Neural crest cell (in vitro differentiated cells): ENCODE results near the gene NSG2. TPM values are rescaled to one million over a fixed set of nuclear protein-coding genes. Genes with fewer than 3 reads are reported as not detected.

Experiments
- DNase-seq: peaks from one replicate; pipeline ENCODE4 v3.0.0; 2021; ENCODE audit warnings: low read depth, mixed read lengths, low spot score
- H3K27ac Mint-ChIP-seq: one replicate; pipeline ENCODE4 v1.8.0; 2021; ENCODE audit warnings: mild to moderate bottlenecking, mixed read lengths; ENCODE audit not compliant: unreplicated experiment
- H3K27me3 Mint-ChIP-seq: 2 replicates; pipeline ENCODE4 v1.8.0; 2021; ENCODE audit warnings: low read depth, mild to moderate bottlenecking, mixed read lengths
- H3K36me3 Mint-ChIP-seq: 2 replicates; pipeline ENCODE4 v1.8.0; 2021; ENCODE audit warnings: low read depth, mild to moderate bottlenecking, mixed read lengths
- H3K4me1 Mint-ChIP-seq: 2 replicates; pipeline ENCODE4 v1.8.0; 2021; ENCODE audit warnings: mixed read lengths
- H3K4me3 Mint-ChIP-seq: one replicate; pipeline ENCODE4 v1.8.0; 2021; ENCODE audit warnings: mild to moderate bottlenecking, mixed read lengths
- H3K9me3 Mint-ChIP-seq: 2 replicates; pipeline ENCODE4 v1.8.0; 2021; ENCODE audit warnings: mixed read lengths
- CTCF ChIP-seq: fragments of 200-600 bp; sonication (generic); conservative IDR thresholded peaks from 2 replicates; pipeline ENCODE4 v1.5.0; 2021; ENCODE audit warnings: antibody characterized with exemption, mild to moderate bottlenecking
- total RNA-seq: library from RNA; stranded (reverse); gene quantifications from 2 replicates; pipeline ENCODE4 v1.2.1, GENCODE V29; 2021

Gene NSG2
- total RNA-seq, 1 donor from 2014 or later, result 4.0 TPM

DNA sequence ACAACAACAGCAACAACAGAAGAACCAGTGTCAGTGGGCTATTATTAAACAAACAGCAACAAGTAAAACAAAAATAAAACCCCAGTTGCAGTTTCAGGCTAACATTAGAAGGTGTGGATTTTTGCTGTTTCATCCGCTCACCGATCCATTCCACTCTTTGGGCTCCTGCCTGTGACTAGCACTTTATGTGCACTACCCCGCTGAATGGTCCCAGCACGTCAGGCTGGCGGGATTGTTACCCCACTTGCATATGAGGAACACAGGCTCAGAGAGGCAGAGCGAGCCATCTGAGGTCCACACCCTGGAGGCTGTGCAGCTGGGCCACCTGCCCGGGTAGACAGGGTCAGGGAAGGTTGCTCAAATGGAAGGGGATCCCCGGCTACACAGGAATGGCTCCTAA lies 26.0 kb downstream of the NSG2 start:
- no peak overlapping the region for H3K27ac Mint-ChIP-seq
- no peaks in the 10 kb centered on the region for H3K9me3 Mint-ChIP-seq
- no peak for DNase-seq
- H3K27me3 Mint-ChIP-seq, result peaks cover 13% of the 10 kb centered on the region
- no peaks in the 10 kb centered on the region for H3K36me3 Mint-ChIP-seq
- no peaks in the 10 kb centered on the region for H3K4me1 Mint-ChIP-seq
- TF ChIP-seq CTCF, result no peak
- H3K4me3 Mint-ChIP-seq, result no peak overlapping the region

DNA sequence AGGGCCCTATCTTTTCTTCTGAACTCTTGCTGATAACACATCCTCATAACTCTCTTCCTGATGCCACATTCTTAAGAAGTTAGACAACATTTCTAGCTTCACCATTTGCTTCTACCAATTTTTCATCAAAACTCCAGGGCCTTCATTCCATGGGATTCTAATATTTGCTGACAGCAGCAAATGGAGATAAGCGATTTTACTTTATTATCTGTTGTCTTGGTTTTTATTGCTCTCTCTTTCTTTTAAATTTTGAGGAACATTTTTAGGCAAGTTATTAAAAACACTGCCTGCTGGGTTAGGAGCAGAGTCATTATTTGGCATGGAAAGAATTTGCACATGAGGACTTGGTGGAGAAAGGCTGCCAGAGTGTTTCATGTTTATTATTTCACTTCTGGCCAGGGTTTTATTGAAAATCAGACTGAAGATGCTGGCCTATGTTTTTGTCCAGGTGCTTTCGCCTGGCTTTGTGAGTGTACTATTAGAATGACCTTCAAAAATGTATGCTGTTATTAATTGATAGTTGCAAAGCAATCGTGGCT lies 27.7 kb downstream of the NSG2 start:
- no peaks in the 10 kb centered on the region for H3K4me1 Mint-ChIP-seq
- H3K4me3 Mint-ChIP-seq, result no peak overlapping the region
- H3K9me3 Mint-ChIP-seq, result no peaks in the 10 kb centered on the region
- no peaks in the 10 kb centered on the region for H3K36me3 Mint-ChIP-seq
- H3K27me3 Mint-ChIP-seq, result peaks cover 2% of the 10 kb centered on the region
- TF ChIP-seq CTCF, result no peak
- no peak overlapping the region for H3K27ac Mint-ChIP-seq
- no peak for DNase-seq

- no peak overlapping the region for H3K4me3 Mint-ChIP-seq
- H3K27me3 Mint-ChIP-seq, result no peaks in the 10 kb centered on the region
- H3K36me3 Mint-ChIP-seq, result no peaks in the 10 kb centered on the region
- no peaks in the 10 kb centered on the region for H3K9me3 Mint-ChIP-seq
- no peak for DNase-seq
- no peak for TF ChIP-seq CTCF
- H3K4me1 Mint-ChIP-seq, result no peaks in the 10 kb centered on the region
- no peak overlapping the region for H3K27ac Mint-ChIP-seq
These were observed 28.9 kb downstream of the NSG2 start for GRCh38 chr5:174074369-174074768.

DNA sequence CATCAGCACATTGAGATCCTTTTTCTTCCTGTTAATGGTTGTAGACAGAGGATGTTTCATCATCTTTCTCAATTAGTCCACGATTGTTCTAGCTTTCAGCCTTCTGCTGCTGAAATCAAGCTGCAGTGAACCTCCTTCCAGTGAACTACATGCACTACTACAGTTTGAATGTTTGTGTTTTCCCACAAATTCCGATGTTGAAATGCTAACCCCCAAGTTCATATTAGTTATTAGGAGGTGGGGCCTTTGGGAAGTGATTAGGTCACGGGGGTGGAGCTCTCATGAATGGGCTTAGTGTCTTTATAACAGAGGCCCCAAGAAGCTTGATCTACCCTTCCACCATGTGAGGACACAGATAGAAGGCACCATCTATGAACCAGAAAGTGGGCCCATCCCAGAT lies 32.9 kb downstream of the NSG2 start:
- Mint-ChIP-seq H3K36me3 (no peaks in the 10 kb centered on the region), H3K27me3 (no peaks in the 10 kb centered on the region)

DNA sequence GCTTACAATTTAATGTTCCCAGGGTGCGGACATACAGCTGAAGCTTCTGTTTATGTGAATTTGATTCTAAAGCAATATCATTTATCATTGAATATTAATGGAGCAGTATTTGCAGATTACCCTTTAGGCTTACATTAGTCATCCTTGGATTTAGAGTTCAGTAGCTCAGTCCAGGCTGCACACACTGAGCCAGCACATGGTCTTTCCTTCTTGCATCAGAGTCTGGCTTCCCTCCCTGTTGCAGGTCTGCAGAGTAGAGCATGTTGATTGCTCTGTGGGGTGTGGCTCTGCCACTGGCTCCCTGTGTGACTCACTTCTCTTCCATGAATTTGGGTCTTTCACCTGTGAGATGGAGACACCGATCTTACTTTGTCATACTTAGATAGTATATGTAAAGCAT lies 36.8 kb downstream of the NSG2 start:
- peaks cover 21% of the 10 kb centered on the region for H3K4me1 Mint-ChIP-seq
- no peak for TF ChIP-seq CTCF
- DNase-seq, result no peak
- H3K36me3 Mint-ChIP-seq, result no peaks in the 10 kb centered on the region
- no peak overlapping the region for H3K4me3 Mint-ChIP-seq
- no peaks in the 10 kb centered on the region for H3K27me3 Mint-ChIP-seq
- no peak overlapping the region for H3K27ac Mint-ChIP-seq
- H3K9me3 Mint-ChIP-seq, result no peaks in the 10 kb centered on the region

More for the DNA sequence above, 32.9 kb downstream of the NSG2 start:
- H3K4me1 Mint-ChIP-seq, result peaks cover 5% of the 10 kb centered on the region
- no peak overlapping the region for H3K4me3 Mint-ChIP-seq
- no peak for DNase-seq
- TF ChIP-seq CTCF, result no peak
- no peaks in the 10 kb centered on the region for H3K9me3 Mint-ChIP-seq
- H3K27ac Mint-ChIP-seq, result no peak overlapping the region
